LNCAP (cell line): Measurements from ENCODE around the gene CNTFR.
A peak's percentile ranks its signal among the peaks of the same experiment; 100 is the strongest.

Experiments used
- CTCF ChIP-seq: fragments of 450-650 bp; IDR thresholded peaks from 2 replicates; pipeline ENCODE4 v1.5.1; 2017; ENCODE audit warnings: mild to moderate bottlenecking

CNTFR gene

DNA sequence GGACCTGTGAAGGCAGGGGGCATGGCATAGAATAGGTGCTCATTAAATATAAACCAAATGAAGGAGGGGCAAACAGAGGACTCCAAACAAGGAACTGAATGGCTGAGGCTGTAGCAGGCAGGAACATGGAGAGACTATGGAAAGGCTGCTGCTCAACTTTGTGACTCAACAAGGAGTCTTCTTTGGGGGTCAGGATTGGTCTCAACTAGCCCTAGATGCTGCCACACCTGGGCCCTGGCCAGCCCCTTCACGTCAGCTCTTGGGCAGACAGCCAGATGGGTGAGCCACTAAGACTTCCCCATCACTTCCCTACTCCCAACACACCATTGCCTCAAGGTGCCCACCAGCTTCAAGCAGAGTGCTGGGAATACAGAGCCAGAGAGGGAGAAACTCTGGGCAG lies 11.4 kb upstream of the CNTFR start:
- no peak for TF ChIP-seq CTCF

DNA sequence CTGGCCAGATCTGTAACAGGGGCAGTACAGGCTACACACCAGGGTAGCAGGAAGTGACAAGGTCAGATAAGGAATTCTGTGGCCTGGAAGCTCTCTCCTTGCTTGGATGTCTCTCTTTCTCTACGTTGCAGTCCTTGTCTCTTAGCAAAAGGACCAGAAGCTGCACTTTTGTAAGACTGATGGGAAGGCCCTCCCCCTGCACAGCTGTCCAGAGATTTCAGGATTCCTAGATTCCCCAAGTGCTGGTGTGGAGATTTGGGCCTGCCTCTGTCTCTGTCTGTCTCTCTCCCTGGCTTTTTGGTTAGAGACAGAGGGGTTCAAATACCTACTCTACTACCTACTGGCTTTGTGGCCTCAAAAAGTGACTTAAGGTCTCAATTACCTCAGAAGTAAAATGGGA lies 10.0 kb upstream of the CNTFR start:
- TF ChIP-seq CTCF, result no peak

DNA sequence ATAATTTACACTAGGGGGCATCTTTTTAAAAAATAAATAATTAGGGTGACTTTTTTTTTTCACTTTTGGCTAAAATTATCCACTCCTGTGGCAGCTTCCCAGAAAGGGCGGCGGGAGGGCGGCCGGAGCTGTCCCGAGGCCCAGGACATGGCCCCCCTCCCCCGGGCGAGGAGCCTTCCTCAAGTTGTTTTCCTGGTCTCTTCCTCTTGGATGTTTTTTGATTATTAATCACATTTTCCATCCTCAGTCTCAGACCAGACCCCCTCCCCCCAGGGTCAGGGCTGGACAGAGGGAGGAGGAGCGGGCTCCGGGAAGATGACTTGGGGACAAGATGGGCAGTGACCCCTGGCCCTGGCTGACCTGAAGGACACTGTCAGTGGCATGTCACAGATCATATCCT lies 4.7 kb upstream of the CNTFR start:
- TF ChIP-seq CTCF, result no peak

DNA sequence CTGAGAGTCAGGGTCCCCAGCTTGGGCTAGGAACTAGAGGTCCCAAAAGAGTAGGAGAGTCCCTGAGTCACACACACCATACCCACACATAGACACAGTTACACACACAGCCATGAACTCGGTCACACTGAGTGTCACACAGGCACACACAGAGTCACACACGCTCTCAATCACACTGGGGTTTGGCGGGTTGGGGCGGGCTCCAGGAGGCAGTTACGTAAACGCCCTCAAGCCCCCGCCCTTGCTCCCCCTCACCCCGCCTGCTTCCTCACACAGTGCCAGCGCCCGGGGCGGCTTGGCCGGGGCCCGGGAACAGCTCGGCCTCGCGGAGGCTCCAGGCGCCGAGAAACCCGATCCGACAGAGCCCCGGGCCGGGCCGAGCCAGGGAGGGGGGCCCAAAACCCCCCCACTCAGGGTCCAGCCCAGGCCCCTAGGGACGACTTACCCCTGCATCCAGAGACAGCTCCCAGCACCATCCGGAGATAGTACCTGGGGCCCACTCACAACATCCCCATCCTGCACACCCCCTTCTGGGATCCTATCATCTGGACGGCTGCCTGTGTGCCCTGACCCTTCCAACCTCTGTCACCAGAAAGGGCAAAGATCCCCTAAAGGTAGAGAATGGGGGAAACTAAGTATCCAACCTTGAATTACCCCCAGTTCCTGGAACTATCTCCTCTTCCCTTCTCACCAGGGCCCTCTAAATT lies 3.5 kb upstream of the CNTFR start:
- no peak for TF ChIP-seq CTCF

- peak; percentile 40 for TF ChIP-seq CTCF
Observed at GRCh38 chr9:34591917-34592866, 2.7 kb upstream of the CNTFR start.

DNA sequence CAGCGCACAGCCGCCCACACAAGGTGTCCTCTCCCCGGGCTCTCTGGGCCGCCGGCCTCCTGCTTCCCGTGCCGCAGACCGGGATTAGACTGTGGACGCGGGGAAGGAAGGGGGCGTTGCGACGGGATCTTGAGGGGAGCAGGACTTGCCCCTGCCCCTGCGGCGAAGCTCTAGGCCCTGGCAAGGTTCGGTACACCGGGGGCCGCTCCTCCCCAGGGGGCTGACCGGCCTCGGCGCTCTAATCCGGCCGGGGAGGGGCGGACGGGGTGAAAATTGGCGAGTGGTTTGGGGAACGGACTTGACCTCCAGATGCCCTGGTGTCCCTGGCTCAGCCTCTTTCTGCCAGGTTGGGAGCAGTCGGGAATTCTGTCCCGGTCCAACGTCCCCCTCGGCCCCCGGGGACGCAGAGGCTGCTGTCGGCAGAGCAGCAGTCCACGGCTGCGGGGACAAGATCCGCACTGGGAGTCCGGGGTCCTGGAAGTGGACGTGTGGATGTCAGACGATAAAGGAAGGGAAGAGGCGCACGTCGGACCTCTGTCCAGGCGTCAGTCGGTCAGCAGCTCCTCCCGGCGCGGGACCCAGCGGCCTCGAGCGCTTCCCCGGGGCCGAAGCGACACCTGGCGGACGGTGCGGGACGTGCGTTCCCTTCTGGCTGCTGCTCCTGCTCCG lies 1.9 kb upstream of the CNTFR start:
- peak; percentile 93 for TF ChIP-seq CTCF

- TF ChIP-seq CTCF, result no peak
Observed at GRCh38 chr9:34590381-34591247, 1.1 kb upstream of the CNTFR start.
